Fibroblast of pulmonary artery (primary cell): Measurements from ENCODE around the gene CYP2C9.

Experiments
- DNase-seq: peaks from one replicate; pipeline ENCODE4 v3.0.0-alpha.2; 2010; ENCODE audit warnings: low read depth
- H3K4me3 ChIP-seq: replicated peaks from 2 replicates; pipeline ENCODE4 v1.5.1; 2011; ENCODE audit warnings: low read depth, mild to moderate bottlenecking, control low read depth, low read length, moderate library complexity
- CTCF ChIP-seq: IDR thresholded peaks from 2 replicates; pipeline ENCODE4 v1.5.1; 2011; ENCODE audit warnings: mild to moderate bottlenecking, control low read depth, low read length, inconsistent platforms; ENCODE audit errors: missing control alignments

The CYP2C9 gene

GRCh38 chr10:94997741-94998174 is 59.3 kb downstream of the CYP2C9 start:
- no peak for TF ChIP-seq CTCF

GRCh38 chr10:95026461-95026860 is 88.0 kb downstream of the CYP2C9 start:
- DNase-seq, result no peak
- H3K4me3 ChIP-seq, result no peak overlapping the region
- no peak for TF ChIP-seq CTCF

More at GRCh38 chr10:94997741-94998174, 59.3 kb downstream of the CYP2C9 start:
- DNase-seq, result no peak
- no peak overlapping the region for H3K4me3 ChIP-seq

- TF ChIP-seq CTCF, result no peak
- no peak overlapping the region for H3K4me3 ChIP-seq
- DNase-seq, result no peak
Observed at GRCh38 chr10:95031656-95032055, 93.2 kb downstream of the CYP2C9 start.

- TF ChIP-seq CTCF, result no peak
- no peak for DNase-seq
- H3K4me3 ChIP-seq, result no peak overlapping the region
Observed at GRCh38 chr10:95034401-95034800, 95.9 kb downstream of the CYP2C9 start.

GRCh38 chr10:95035332-95036295 is 97.2 kb downstream of the CYP2C9 start:
- no peak overlapping the region for H3K4me3 ChIP-seq
- DNase-seq, result no peak
- no peak for TF ChIP-seq CTCF

- no peak overlapping the region for H3K4me3 ChIP-seq
- DNase-seq, result no peak
- TF ChIP-seq CTCF, result no peak
Observed at GRCh38 chr10:95039281-95039680, 100.8 kb downstream of the CYP2C9 start.
